PC-9 (cell line): Measurements from ENCODE around the gene NXPH1.

Experiments
- CTCF ChIP-seq: fragments of 200-600 bp; sonication (generic); conservative IDR thresholded peaks from 2 replicates; pipeline ENCODE4 v1.6.1; 2017; ENCODE audit warnings: mixed run types, antibody characterized with exemption, mild to moderate bottlenecking, moderate library complexity
- EZH2 ChIP-seq: fragments of 200-600 bp; sonication (generic); IDR thresholded peaks from 2 replicates; pipeline ENCODE4 v1.8.0; 2017; ENCODE audit warnings: antibody characterized with exemption, low read depth

DNA sequence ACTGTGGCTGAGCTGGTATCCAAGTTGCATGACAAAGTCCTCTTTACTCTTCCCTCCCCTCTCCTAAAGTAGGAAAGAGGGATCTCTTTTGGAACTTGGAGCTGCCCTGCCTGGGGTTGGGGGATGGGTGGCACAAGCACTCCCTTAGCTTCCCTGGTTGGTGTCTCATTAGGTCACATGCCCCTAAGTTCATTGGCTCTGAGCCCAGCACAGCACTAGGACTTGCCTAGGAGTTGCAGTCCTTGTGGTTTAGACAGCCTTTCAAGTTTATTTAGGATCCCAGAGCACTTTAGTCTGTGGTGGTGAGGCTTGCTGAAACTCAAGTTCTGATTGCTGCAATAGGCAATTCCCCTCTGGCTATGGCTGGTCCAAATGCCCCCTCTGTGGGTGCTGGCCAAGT is 281.4 kb downstream of the NXPH1 start:
- TF ChIP-seq CTCF = no peak
- no peak for TF ChIP-seq EZH2
